Calu3 (cell line): ENCODE results near the gene BLACAT1. TPM values are rescaled to one million over a fixed set of nuclear protein-coding genes. Genes with fewer than 3 reads are reported as not detected.

Source experiments
- Bru-seq: library from RNA; stranded (reverse); fragments of 400-500 nt; gene quantifications from one replicate; lab custom pipeline; 2021; lab: Mats Ljungman, UMichigan
- BruChase-seq, 2 experiments: library from RNA; stranded (reverse); fragments of 400-500 nt; gene quantifications; one replicate each; lab custom pipeline; 2021; lab: Mats Ljungman, UMichigan
- BruUV-seq: library from RNA; stranded (reverse); fragments of 400-500 nt; replicated peaks from 2 replicates; lab custom pipeline; 2021; lab: Mats Ljungman, UMichigan
- CTCF ChIA-PET: fragments of 300-600 bp; sonication (Branson Sonifier 250); formaldehyde crosslinking; loops from one replicate; lab custom pipeline; 2022; ENCODE audit warnings: antibody characterized with exemption; lab: Charles Lee
- DNase-seq: peaks from one replicate; pipeline ENCODE4 v3.0.0; 2022
- H3K27ac Mint-ChIP-seq: one replicate; pipeline ENCODE4 v1.8.0; 2022; ENCODE audit warnings: mixed read lengths; ENCODE audit not compliant: unreplicated experiment
- H3K27me3 Mint-ChIP-seq: one replicate; pipeline ENCODE4 v1.8.0; 2022; ENCODE audit warnings: mixed read lengths; ENCODE audit not compliant: unreplicated experiment
- H3K36me3 Mint-ChIP-seq: one replicate; pipeline ENCODE4 v1.8.0; 2022; ENCODE audit warnings: mild to moderate bottlenecking, moderate library complexity, mixed read lengths; ENCODE audit not compliant: insufficient read depth, unreplicated experiment
- H3K4me1 Mint-ChIP-seq: one replicate; pipeline ENCODE4 v1.8.0; 2022; ENCODE audit warnings: mild to moderate bottlenecking, low read depth, mixed read lengths; ENCODE audit not compliant: unreplicated experiment
- H3K4me3 Mint-ChIP-seq: one replicate; pipeline ENCODE4 v1.8.0; 2022; ENCODE audit warnings: mild to moderate bottlenecking, low read depth, moderate library complexity, mixed read lengths; ENCODE audit not compliant: unreplicated experiment
- H3K9me3 Mint-ChIP-seq: one replicate; pipeline ENCODE4 v1.8.0; 2022; ENCODE audit warnings: low read depth, mixed read lengths; ENCODE audit not compliant: unreplicated experiment
- CTCF ChIP-seq: fragments of 200-600 bp; IDR thresholded peaks from one replicate; pipeline ENCODE4 v1.8.0; 2022; ENCODE audit warnings: antibody characterized with exemption; ENCODE audit not compliant: unreplicated experiment
- intact Hi-C: fragments of 100-400 bp; cut with micrococcal nuclease; formaldehyde crosslinking; loops from one replicate; pipeline ENCODE4 v1.10.0; 2022; ENCODE audit not compliant: unreplicated experiment
- long read RNA-seq: library from polyadenylated mRNA; stranded (forward); transcript quantifications from one replicate; pipeline ENCODE4 v2.0.0, GENCODE V29; 2022
- total RNA-seq: library from RNA; stranded (reverse); gene quantifications from 2 replicates; pipeline ENCODE4 v1.2.3, GENCODE V29; 2022

Gene BLACAT1
- total RNA-seq: 14.2 TPM in 2 replicates
- Bru-seq, nascent RNA: percentile 89 among the genes with signal in this experiment
- BruChase-seq, experiment 1, labeled RNA remaining after a 6-hour chase: percentile 70 among the genes with signal in this experiment
- BruChase-seq, experiment 2, labeled RNA remaining after a 2-hour chase: percentile 84 among the genes with signal in this experiment
- long read RNA-seq, transcript BLACAT1-201 (1 exons, 2,994 nt): major isoform, 5 of 5 reads
- long read RNA-seq, partial matches to known transcripts: 0 of 5 reads
- long read RNA-seq, other reads (novel, unspliced or antisense): 0 of 5 reads

- no TSS peak for BruUV-seq
- H3K27ac Mint-ChIP-seq: no peak within 1 kb of the TSS
- intact Hi-C loops: no loop called here
- H3K4me1 Mint-ChIP-seq: peaks cover 28% of the 10 kb centered on the region
- no peaks in the 10 kb centered on the region for H3K9me3 Mint-ChIP-seq
- TF ChIP-seq CTCF: no peak
- peaks cover 81% of the 10 kb centered on the region for H3K27me3 Mint-ChIP-seq
- CTCF ChIA-PET: interaction anchor here (1.0 to 2.2 kb wide), 6 partner anchors 12 to 30 kb away, joined by 3 to 12 read pairs (median 8); no protein-coding TSS in a partner anchor
- no peak for DNase-seq
- H3K36me3 Mint-ChIP-seq: peaks cover 21% of the 10 kb centered on the region
- peak within 1 kb of the TSS; percentile 7 for H3K4me3 Mint-ChIP-seq
Measured at GRCh38 chr1:205455581-205456382, at the start of gene BLACAT1. TSS of gene BLACAT1 (minus strand) at chr1:205456045.

GRCh38 chr1:205505076-205505729 lies 49.4 kb upstream of the BLACAT1 start:
- H3K36me3 Mint-ChIP-seq: peaks cover 21% of the 10 kb centered on the region
- peak; percentile 35 for DNase-seq
- CTCF ChIA-PET: interaction anchor here (0.6 to 1.9 kb wide), 11 partner anchors 12 to 777 kb away, joined by 3 to 7 read pairs (median 4); no protein-coding TSS in a partner anchor
- TSS peak; percentile 39 for BruUV-seq
- H3K4me1 Mint-ChIP-seq: peaks cover 9% of the 10 kb centered on the region
- H3K9me3 Mint-ChIP-seq: no peaks in the 10 kb centered on the region
- intact Hi-C loops: no loop called here
- peak overlapping the region; percentile 63 for H3K27ac Mint-ChIP-seq
- TF ChIP-seq CTCF: no peak
- peaks cover 16% of the 10 kb centered on the region for H3K27me3 Mint-ChIP-seq
- peak overlapping the region; percentile 82 for H3K4me3 Mint-ChIP-seq

- DNase-seq: peak; percentile 87
- peaks cover 16% of the 10 kb centered on the region for H3K27me3 Mint-ChIP-seq
- no peaks in the 10 kb centered on the region for H3K9me3 Mint-ChIP-seq
- H3K4me3 Mint-ChIP-seq: peak within 1 kb of the TSS; percentile 82
- H3K4me1 Mint-ChIP-seq: peaks cover 9% of the 10 kb centered on the region
- BruUV-seq: no TSS peak
- intact Hi-C loops: no loop called here
- H3K36me3 Mint-ChIP-seq: peaks cover 21% of the 10 kb centered on the region
- H3K27ac Mint-ChIP-seq: peak within 1 kb of the TSS; percentile 63
- CTCF ChIA-PET: interaction anchor here (0.5 to 1.9 kb wide), 12 partner anchors 11 to 777 kb away, joined by 3 to 7 read pairs (median 4); no protein-coding TSS in a partner anchor
- no peak for TF ChIP-seq CTCF
Measured at GRCh38 chr1:205504311-205505075, 48.6 kb upstream of the BLACAT1 start, which contains the start of gene CDK18. TSS of gene CDK18 (plus strand) at chr1:205504669. CDS start at chr1:205523168, 18,499 bp downstream.
